Measurements from ENCODE around the gene CALCR. TPM values are rescaled to one million over a fixed set of nuclear protein-coding genes. Genes with fewer than 3 reads are reported as not detected.
A peak's percentile ranks its signal among the peaks of the same experiment; 100 is the strongest.

CALCR gene
- total RNA-seq, 2 donors from 2014 or later, result not detected

GRCh38 chr7:93447509-93447908 is 127.0 kb downstream of the CALCR start:
- Mint-ChIP-seq H3K27ac (no peak overlapping the region), H3K4me3 (no peak overlapping the region), H3K4me1 (no peaks in the 10 kb centered on the region), H3K36me3 (ENCODE audit: low read depth) (no peaks in the 10 kb centered on the region), H3K27me3 (peaks cover 12% of the 10 kb centered on the region), H3K9me3 (no peaks in the 10 kb centered on the region)
- ATAC-seq (replicated peaks), result no peak

- no peaks in the 10 kb centered on the region for H3K36me3 Mint-ChIP-seq (ENCODE audit: low read depth)
- H3K4me1 Mint-ChIP-seq, result no peaks in the 10 kb centered on the region
- no peak overlapping the region for H3K4me3 Mint-ChIP-seq
- H3K27me3 Mint-ChIP-seq, result peaks cover 10% of the 10 kb centered on the region
- no peak overlapping the region for H3K27ac Mint-ChIP-seq
- H3K9me3 Mint-ChIP-seq, result no peaks in the 10 kb centered on the region
- ATAC-seq (replicated peaks), result peak; percentile 42
Observed at GRCh38 chr7:93442478-93443224, 131.9 kb downstream of the CALCR start.

DNA sequence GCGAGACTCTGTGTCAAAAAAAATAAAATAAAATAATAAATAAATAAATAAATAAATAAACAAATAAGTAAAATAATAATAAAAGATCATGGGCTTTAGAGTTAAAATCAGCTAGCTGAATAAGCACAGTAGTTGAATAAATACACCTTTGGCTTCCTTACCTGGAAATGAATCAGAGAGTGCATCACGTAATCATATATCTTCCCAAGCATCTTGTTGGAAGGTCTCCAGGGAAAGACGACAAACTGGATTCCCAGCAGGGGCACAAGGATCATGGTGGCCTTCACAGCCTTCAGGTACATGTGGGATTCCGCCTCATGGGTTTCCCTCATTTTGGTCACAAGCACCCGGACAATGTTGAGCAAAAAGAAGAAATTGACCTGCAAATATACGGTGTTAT is 138.7 kb downstream of the CALCR start:
- no peaks in the 10 kb centered on the region for H3K36me3 Mint-ChIP-seq (ENCODE audit: low read depth)
- H3K9me3 Mint-ChIP-seq, result no peaks in the 10 kb centered on the region
- no peak overlapping the region for H3K27ac Mint-ChIP-seq
- H3K4me1 Mint-ChIP-seq, result no peaks in the 10 kb centered on the region
- H3K27me3 Mint-ChIP-seq, result peaks cover 3% of the 10 kb centered on the region
- no peak for ATAC-seq (replicated peaks)
- no peak overlapping the region for H3K4me3 Mint-ChIP-seq

DNA sequence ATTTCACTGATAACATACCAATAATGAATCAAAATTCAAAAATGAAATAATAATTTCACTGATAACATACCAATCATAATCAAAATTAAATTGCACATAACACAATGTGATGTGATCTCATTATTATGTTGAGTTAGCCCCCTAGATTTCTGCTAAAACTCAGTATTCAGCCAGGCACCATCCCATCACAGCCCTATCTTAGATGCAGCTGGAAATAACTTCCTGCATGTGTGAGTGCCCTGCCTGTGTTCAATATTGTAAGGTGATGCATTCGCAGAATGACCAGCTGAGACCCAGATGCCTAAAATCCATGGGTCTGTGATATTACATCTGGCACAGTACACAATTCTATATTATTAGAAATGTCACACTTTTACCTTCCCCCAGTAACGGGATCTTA is 142.4 kb downstream of the CALCR start:
- Mint-ChIP-seq H3K27ac (no peak overlapping the region), H3K36me3 (ENCODE audit: low read depth) (no peaks in the 10 kb centered on the region), H3K9me3 (no peaks in the 10 kb centered on the region), H3K27me3 (peaks cover 3% of the 10 kb centered on the region), H3K4me1 (no peaks in the 10 kb centered on the region), H3K4me3 (no peak overlapping the region)
- ATAC-seq (replicated peaks), result no peak

- peaks cover 3% of the 10 kb centered on the region for H3K27me3 Mint-ChIP-seq
- H3K9me3 Mint-ChIP-seq, result no peaks in the 10 kb centered on the region
- H3K4me1 Mint-ChIP-seq, result no peaks in the 10 kb centered on the region
- H3K4me3 Mint-ChIP-seq, result no peak overlapping the region
- no peak for ATAC-seq (replicated peaks)
- no peak overlapping the region for H3K27ac Mint-ChIP-seq
- H3K36me3 Mint-ChIP-seq (ENCODE audit: low read depth), result no peaks in the 10 kb centered on the region
Observed at GRCh38 chr7:93430917-93431588, 143.5 kb downstream of the CALCR start.

DNA sequence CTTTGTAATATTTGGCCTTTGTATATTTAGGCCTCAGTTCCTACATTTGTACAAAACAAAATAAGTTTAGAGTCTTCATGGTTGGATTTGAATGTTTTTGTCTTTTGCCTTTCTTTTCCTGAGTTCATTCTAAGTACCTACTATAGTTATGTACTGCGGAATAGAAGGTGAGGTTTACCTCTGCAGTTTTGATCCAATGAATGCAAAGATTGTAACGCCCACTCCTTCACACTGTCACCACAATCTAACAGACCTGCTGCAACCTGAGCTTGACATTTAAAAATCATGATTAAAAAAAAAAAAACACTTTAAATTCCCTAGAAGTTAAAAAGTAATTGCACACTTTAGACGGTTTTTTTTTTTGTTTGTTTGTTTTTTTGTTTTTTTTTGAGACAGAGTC is 145.0 kb downstream of the CALCR start:
- no peak for ATAC-seq (replicated peaks)
- no peak overlapping the region for H3K4me3 Mint-ChIP-seq
- no peaks in the 10 kb centered on the region for H3K4me1 Mint-ChIP-seq
- H3K27me3 Mint-ChIP-seq, result peaks cover 3% of the 10 kb centered on the region
- no peaks in the 10 kb centered on the region for H3K9me3 Mint-ChIP-seq
- H3K36me3 Mint-ChIP-seq (ENCODE audit: low read depth), result no peaks in the 10 kb centered on the region
- H3K27ac Mint-ChIP-seq, result no peak overlapping the region

- Mint-ChIP-seq H3K4me1 (no peaks in the 10 kb centered on the region), H3K27ac (no peak overlapping the region), H3K4me3 (no peak overlapping the region), H3K27me3 (peaks cover 15% of the 10 kb centered on the region), H3K9me3 (no peaks in the 10 kb centered on the region), H3K36me3 (ENCODE audit: low read depth) (no peaks in the 10 kb centered on the region)
- ATAC-seq (replicated peaks), result no peak
Observed at GRCh38 chr7:93427107-93427506, 147.4 kb downstream of the CALCR start.

GRCh38 chr7:93426155-93426696 is 148.3 kb downstream of the CALCR start:
- Mint-ChIP-seq H3K27me3 (peaks cover 20% of the 10 kb centered on the region), H3K36me3 (ENCODE audit: low read depth) (no peaks in the 10 kb centered on the region), H3K27ac (no peak overlapping the region), H3K4me3 (no peak overlapping the region), H3K4me1 (no peaks in the 10 kb centered on the region), H3K9me3 (no peaks in the 10 kb centered on the region)
- ATAC-seq (replicated peaks), result no peak

GRCh38 chr7:93414574-93414973 is 159.9 kb downstream of the CALCR start:
- no peaks in the 10 kb centered on the region for H3K4me1 Mint-ChIP-seq
- no peaks in the 10 kb centered on the region for H3K36me3 Mint-ChIP-seq (ENCODE audit: low read depth)
- ATAC-seq (replicated peaks), result no peak

DNA sequence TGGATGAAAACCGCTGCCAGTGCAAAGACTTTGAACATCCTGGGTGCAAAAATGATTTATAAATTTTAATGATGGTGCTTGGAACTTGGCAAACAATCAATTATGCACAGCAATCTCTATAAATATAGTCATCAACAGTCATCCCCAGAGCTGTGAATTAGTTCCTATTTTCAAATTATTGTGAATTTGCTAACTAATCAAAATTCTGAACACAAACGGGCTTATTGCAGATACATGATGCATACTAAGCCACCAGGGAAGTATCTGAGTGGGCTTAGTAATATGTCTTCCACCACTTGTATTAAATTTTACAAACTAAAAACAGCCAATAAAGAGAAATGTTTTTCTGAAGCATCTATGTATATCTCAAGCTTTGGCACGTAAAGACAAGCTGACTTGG is 165.2 kb downstream of the CALCR start:
- Mint-ChIP-seq H3K36me3 (ENCODE audit: low read depth) (no peaks in the 10 kb centered on the region), H3K27me3 (peaks cover 12% of the 10 kb centered on the region), H3K4me3 (no peak overlapping the region), H3K27ac (no peak overlapping the region), H3K9me3 (no peaks in the 10 kb centered on the region), H3K4me1 (no peaks in the 10 kb centered on the region)
- no peak for ATAC-seq (replicated peaks)

More at GRCh38 chr7:93414574-93414973, 159.9 kb downstream of the CALCR start:
- Mint-ChIP-seq H3K9me3 (no peaks in the 10 kb centered on the region), H3K27me3 (peaks cover 14% of the 10 kb centered on the region), H3K4me3 (no peak overlapping the region), H3K27ac (no peak overlapping the region)

DNA sequence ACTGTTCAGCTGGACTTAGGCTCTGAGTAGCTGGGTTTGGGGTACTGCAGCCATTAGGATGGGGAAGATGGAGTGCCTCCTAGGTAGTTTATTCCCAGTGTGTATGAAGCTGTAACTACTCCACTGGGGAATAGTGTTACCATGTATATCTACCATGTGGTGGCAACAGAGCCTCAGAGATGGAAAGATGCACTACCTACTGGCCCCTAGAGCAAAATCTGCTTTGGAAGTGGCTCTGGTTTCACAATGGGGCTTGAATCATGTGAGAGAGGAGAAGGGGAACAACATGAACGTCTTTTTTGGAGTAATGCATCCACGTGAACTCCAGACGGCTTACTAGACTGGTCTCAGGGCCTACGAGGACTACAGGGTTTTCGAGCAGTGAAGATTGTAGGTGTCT is 167.3 kb downstream of the CALCR start:
- no peaks in the 10 kb centered on the region for H3K4me1 Mint-ChIP-seq
- no peak for ATAC-seq (replicated peaks)
- H3K27ac Mint-ChIP-seq, result no peak overlapping the region
- H3K27me3 Mint-ChIP-seq, result peaks cover 15% of the 10 kb centered on the region
- H3K36me3 Mint-ChIP-seq (ENCODE audit: low read depth), result no peaks in the 10 kb centered on the region
- no peaks in the 10 kb centered on the region for H3K9me3 Mint-ChIP-seq
- no peak overlapping the region for H3K4me3 Mint-ChIP-seq

GRCh38 chr7:93402944-93403343 is 171.6 kb downstream of the CALCR start:
- Mint-ChIP-seq H3K36me3 (ENCODE audit: low read depth) (no peaks in the 10 kb centered on the region), H3K4me3 (no peak overlapping the region), H3K9me3 (no peaks in the 10 kb centered on the region), H3K4me1 (no peaks in the 10 kb centered on the region), H3K27me3 (peaks cover 12% of the 10 kb centered on the region), H3K27ac (no peak overlapping the region)
- no peak for ATAC-seq (replicated peaks)

- no peak overlapping the region for H3K4me3 Mint-ChIP-seq
- H3K9me3 Mint-ChIP-seq, result no peaks in the 10 kb centered on the region
- no peaks in the 10 kb centered on the region for H3K36me3 Mint-ChIP-seq (ENCODE audit: low read depth)
- no peak overlapping the region for H3K27ac Mint-ChIP-seq
- no peak for ATAC-seq (replicated peaks)
- H3K4me1 Mint-ChIP-seq, result no peaks in the 10 kb centered on the region
- H3K27me3 Mint-ChIP-seq, result peaks cover 16% of the 10 kb centered on the region
Observed at GRCh38 chr7:93399642-93400041, 174.9 kb downstream of the CALCR start.

- Mint-ChIP-seq H3K4me3 (no peak overlapping the region), H3K9me3 (no peaks in the 10 kb centered on the region), H3K4me1 (no peaks in the 10 kb centered on the region), H3K27ac (no peak overlapping the region), H3K36me3 (ENCODE audit: low read depth) (no peaks in the 10 kb centered on the region), H3K27me3 (peaks cover 5% of the 10 kb centered on the region)
- ATAC-seq (replicated peaks), result no peak
Observed at GRCh38 chr7:93392984-93393383, 181.5 kb downstream of the CALCR start.

- Mint-ChIP-seq H3K9me3 (no peaks in the 10 kb centered on the region), H3K4me1 (no peaks in the 10 kb centered on the region), H3K27me3 (peaks cover 20% of the 10 kb centered on the region), H3K27ac (no peak overlapping the region), H3K36me3 (ENCODE audit: low read depth) (no peaks in the 10 kb centered on the region), H3K4me3 (no peak overlapping the region)
- no peak for ATAC-seq (replicated peaks)
Observed at GRCh38 chr7:93390660-93391059, 183.9 kb downstream of the CALCR start.
